H9 (cell line): ENCODE results near the gene TSPAN9. TPM values are rescaled to one million over a fixed set of nuclear protein-coding genes. Genes with fewer than 3 reads are reported as not detected.

Source experiments
- DNase-seq: peaks from one replicate; pipeline ENCODE4 v3.0.0-alpha.2; 2017
- H2AFZ ChIP-seq: one replicate; pipeline ENCODE4 v1.6.1; 2013; ENCODE audit warnings: mild to moderate bottlenecking, low read length, control low read depth, moderate library complexity
- H2AK5ac ChIP-seq: 2 replicates; pipeline ENCODE4 v1.6.1; 2013; ENCODE audit warnings: low read length, control low read depth, mixed read lengths; ENCODE audit not compliant: insufficient read length
- H2BK120ac ChIP-seq: one replicate; pipeline ENCODE4 v1.6.1; 2013; ENCODE audit warnings: low read depth, mild to moderate bottlenecking, low read length, control low read depth, inconsistent platforms; ENCODE audit not compliant: poor library complexity, severe bottlenecking
- H2BK12ac ChIP-seq: 2 replicates; pipeline ENCODE4 v1.6.1; 2013; ENCODE audit warnings: low read length, control low read depth, mixed read lengths, low read depth; ENCODE audit not compliant: insufficient read length
- H2BK15ac ChIP-seq: 2 replicates; pipeline ENCODE4 v1.6.1; 2013; ENCODE audit warnings: low read depth, low read length, control low read depth
- H2BK20ac ChIP-seq: one replicate; pipeline ENCODE4 v1.6.1; 2013; ENCODE audit warnings: low read depth, mild to moderate bottlenecking, low read length, control low read depth, inconsistent platforms; ENCODE audit not compliant: poor library complexity, severe bottlenecking
- H2BK5ac ChIP-seq: 2 replicates; pipeline ENCODE4 v1.6.1; 2013; ENCODE audit warnings: low read length, control low read depth, mixed read lengths; ENCODE audit not compliant: insufficient read length
- H3K14ac ChIP-seq: 2 replicates; pipeline ENCODE4 v1.6.1; 2013; ENCODE audit warnings: low read length, control low read depth; ENCODE audit not compliant: insufficient read depth
- H3K18ac ChIP-seq: 2 replicates; pipeline ENCODE4 v1.6.1; 2013; ENCODE audit warnings: low read depth, mild to moderate bottlenecking, mixed read lengths, low read length, control low read depth; ENCODE audit not compliant: insufficient read length
- H3K23ac ChIP-seq: 2 replicates; pipeline ENCODE4 v1.6.1; 2013; ENCODE audit warnings: low read length, control low read depth, mixed read lengths, low read depth; ENCODE audit not compliant: insufficient read length
- H3K23me2 ChIP-seq: 2 replicates; pipeline ENCODE4 v1.6.1; 2013; ENCODE audit warnings: low read depth, mild to moderate bottlenecking, mixed read lengths, low read length, control low read depth; ENCODE audit not compliant: insufficient read length, poor library complexity, severe bottlenecking
- H3K27ac ChIP-seq: 2 replicates; pipeline ENCODE4 v1.5.1; 2013; ENCODE audit warnings: low read length, control low read depth, mixed read lengths, low read depth; ENCODE audit not compliant: insufficient read length
- H3K27me3 ChIP-seq: 2 replicates; pipeline ENCODE4 v1.6.1; 2013; ENCODE audit warnings: low read length, control low read depth, inconsistent platforms; ENCODE audit not compliant: insufficient read depth
- H3K4ac ChIP-seq: 2 replicates; pipeline ENCODE4 v1.6.1; 2013; ENCODE audit warnings: low read depth, mild to moderate bottlenecking, control low read depth, inconsistent platforms, low read length, moderate library complexity
- H3K4me1 ChIP-seq: 2 replicates; pipeline ENCODE4 v1.6.1; 2013; ENCODE audit warnings: low read length, control low read depth, inconsistent platforms; ENCODE audit not compliant: insufficient read depth
- H3K4me2 ChIP-seq: 2 replicates; pipeline ENCODE4 v1.6.1; 2013; ENCODE audit warnings: low read length, control low read depth, mixed read lengths; ENCODE audit not compliant: insufficient read length, insufficient read depth
- H3K56ac ChIP-seq: 2 replicates; pipeline ENCODE4 v1.6.1; 2013; ENCODE audit warnings: low read depth, mild to moderate bottlenecking, mixed read lengths, low read length, control low read depth; ENCODE audit not compliant: insufficient read length
- H3K79me1 ChIP-seq: 2 replicates; pipeline ENCODE4 v1.6.1; 2013; ENCODE audit warnings: low read depth, mild to moderate bottlenecking, moderate library complexity, low read length, control low read depth, inconsistent platforms; ENCODE audit not compliant: insufficient read depth, poor library complexity, severe bottlenecking
- H3K79me2 ChIP-seq: 2 replicates; pipeline ENCODE4 v1.6.1; 2013; ENCODE audit warnings: low read length, control low read depth, inconsistent platforms; ENCODE audit not compliant: insufficient read depth
- H3K9ac ChIP-seq: 2 replicates; pipeline ENCODE4 v1.6.1; 2013; ENCODE audit warnings: low read length, control low read depth, mixed read lengths; ENCODE audit not compliant: insufficient read length; ENCODE audit errors: extremely low read depth
- H3K9me3 ChIP-seq: one replicate; pipeline ENCODE4 v1.6.1; 2013; ENCODE audit warnings: low read depth, low read length, inconsistent platforms; ENCODE audit not compliant: control insufficient read depth
- H3T11ph ChIP-seq: one replicate; pipeline ENCODE4 v1.6.1; 2013; ENCODE audit warnings: mild to moderate bottlenecking, low read length, control low read depth, inconsistent platforms
- H4K20me1 ChIP-seq: one replicate; pipeline ENCODE4 v1.6.1; 2013; ENCODE audit not compliant: control insufficient read depth, insufficient read length, insufficient read depth
- H4K5ac ChIP-seq: 2 replicates; pipeline ENCODE4 v1.6.1; 2013; ENCODE audit warnings: low read depth, mild to moderate bottlenecking, mixed read lengths, low read length, control low read depth; ENCODE audit not compliant: insufficient read length
- H4K8ac ChIP-seq: replicated peaks from 2 replicates; pipeline ENCODE4 v1.6.1; 2013; ENCODE audit warnings: low read length, control low read depth, mixed read lengths, low read depth; ENCODE audit not compliant: insufficient read length
- H4K91ac ChIP-seq: 2 replicates; pipeline ENCODE4 v1.6.1; 2013; ENCODE audit warnings: low read depth, mild to moderate bottlenecking, moderate library complexity, mixed read lengths, low read length, control low read depth; ENCODE audit not compliant: insufficient read length
- H3K27ac Mint-ChIP-seq, 3 experiments: 2 replicates in 2 of 3; 3 replicates in 1 of 3; pipeline ENCODE4 v1.8.0; 2020 to 2021; ENCODE audit warnings: mixed read lengths in 3 of 3, mild to moderate bottlenecking in 1 of 3, moderate library complexity in 1 of 3
- H3K27me3 Mint-ChIP-seq: 2 replicates; pipeline ENCODE4 v1.8.0; 2021; ENCODE audit warnings: low read depth, mild to moderate bottlenecking, moderate library complexity, mixed read lengths
- H3K36me3 Mint-ChIP-seq, 3 experiments: 2 replicates in 2 of 3; 3 replicates in 1 of 3; pipeline ENCODE4 v1.8.0; 2020 to 2021; ENCODE audit warnings: low read depth in 3 of 3, mixed read lengths in 3 of 3; ENCODE audit not compliant: insufficient read depth in 1 of 3
- H3K4me1 Mint-ChIP-seq, 2 experiments: 2 replicates each; pipeline ENCODE4 v1.8.0; 2020; ENCODE audit warnings: mixed read lengths in 2 of 2
- H3K4me3 Mint-ChIP-seq, 2 experiments: 2 replicates in 1 of 2; 3 replicates in 1 of 2; pipeline ENCODE4 v1.8.0; 2020 to 2021; ENCODE audit warnings: mild to moderate bottlenecking in 2 of 2, mixed read lengths in 2 of 2, moderate library complexity in 1 of 2
- H3K9me3 Mint-ChIP-seq, 2 experiments: 2 replicates in 1 of 2; 3 replicates in 1 of 2; pipeline ENCODE4 v1.8.0; 2020; ENCODE audit warnings: mild to moderate bottlenecking in 2 of 2, mixed read lengths in 2 of 2, moderate library complexity in 1 of 2
- WGBS: extraction: QIAGEN DNeasy Blood & Tissue Kit; methylation state at CpG from one replicate; pipeline ENCODE4 v1.1.7; 2013; ENCODE audit warnings: missing lambda C conversion rate, low lambda C conversion rate, mixed read lengths; ENCODE audit not compliant: insufficient read length; ENCODE audit errors: extremely low coverage; 5-methylcytosine and 5-hydroxymethylcytosine counted together
- total RNA-seq: library from RNA; stranded (reverse); gene quantifications from 2 replicates; pipeline ENCODE4 v1.2.1, GENCODE V29; 2021
- TF ChIP-seq, protein P1 (sequence below): fragments of 200-600 bp; sonication (generic); conservative IDR thresholded peaks from 3 replicates; pipeline ENCODE4 v1.8.0; 2021; ENCODE audit warnings: antibody characterized with exemption, mild to moderate bottlenecking

Gene TSPAN9
- total RNA-seq, 1 experiment from 2014 or later: 19.0 TPM

- Histone ChIP-seq H2BK120ac (no peak overlapping the region), H4K5ac (no peak overlapping the region), H3K14ac (no peak overlapping the region), H3K18ac (no peak overlapping the region), H3K23ac (no peak overlapping the region), H3K79me1 (no peaks in the 10 kb centered on the region), H3K4me2 (no peak overlapping the region), H3K4ac (no peak overlapping the region), H2BK5ac (no peak overlapping the region), H3T11ph (no peak overlapping the region), H3K27ac (no peak overlapping the region), H3K23me2 (no peaks in the 10 kb centered on the region), H3K79me2 (no peaks in the 10 kb centered on the region), H3K9ac (no peak overlapping the region), H4K20me1 (no peaks in the 10 kb centered on the region), H2BK12ac (no peak overlapping the region), H2BK15ac (no peak overlapping the region), H3K56ac (no peak overlapping the region), H3K27me3 (no peaks in the 10 kb centered on the region), H2AK5ac (no peak overlapping the region), H2AFZ (no peak overlapping the region), H3K9me3 (no peaks in the 10 kb centered on the region), H4K8ac (no peak overlapping the region), H4K91ac (no peak overlapping the region), H3K4me1 (no peaks in the 10 kb centered on the region), H2BK20ac (no peak overlapping the region)
- Mint-ChIP-seq H3K27ac (no peak overlapping the region), H3K36me3 (no peaks in the 10 kb centered on the region), H3K4me1 (peaks cover 12 to 20% of the 10 kb centered on the region in 2 experiments), H3K4me3 (no peak overlapping the region), H3K9me3 (no peaks in the 10 kb centered on the region), H3K27me3 (peaks cover 18% of the 10 kb centered on the region)
- no CpG with 5 or more reads among the region's 6 CpGs for WGBS
- TF ChIP-seq, protein P1, sequence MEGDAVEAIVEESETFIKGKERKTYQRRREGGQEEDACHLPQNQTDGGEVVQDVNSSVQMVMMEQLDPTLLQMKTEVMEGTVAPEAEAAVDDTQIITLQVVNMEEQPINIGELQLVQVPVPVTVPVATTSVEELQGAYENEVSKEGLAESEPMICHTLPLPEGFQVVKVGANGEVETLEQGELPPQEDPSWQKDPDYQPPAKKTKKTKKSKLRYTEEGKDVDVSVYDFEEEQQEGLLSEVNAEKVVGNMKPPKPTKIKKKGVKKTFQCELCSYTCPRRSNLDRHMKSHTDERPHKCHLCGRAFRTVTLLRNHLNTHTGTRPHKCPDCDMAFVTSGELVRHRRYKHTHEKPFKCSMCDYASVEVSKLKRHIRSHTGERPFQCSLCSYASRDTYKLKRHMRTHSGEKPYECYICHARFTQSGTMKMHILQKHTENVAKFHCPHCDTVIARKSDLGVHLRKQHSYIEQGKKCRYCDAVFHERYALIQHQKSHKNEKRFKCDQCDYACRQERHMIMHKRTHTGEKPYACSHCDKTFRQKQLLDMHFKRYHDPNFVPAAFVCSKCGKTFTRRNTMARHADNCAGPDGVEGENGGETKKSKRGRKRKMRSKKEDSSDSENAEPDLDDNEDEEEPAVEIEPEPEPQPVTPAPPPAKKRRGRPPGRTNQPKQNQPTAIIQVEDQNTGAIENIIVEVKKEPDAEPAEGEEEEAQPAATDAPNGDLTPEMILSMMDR: no peak
- no peak for DNase-seq
Observed at GRCh38 chr12:3296409-3296701, 219.2 kb downstream of the TSPAN9 start.
